ENCODE data around the gene ZBTB20.

ZBTB20 gene

DNA sequence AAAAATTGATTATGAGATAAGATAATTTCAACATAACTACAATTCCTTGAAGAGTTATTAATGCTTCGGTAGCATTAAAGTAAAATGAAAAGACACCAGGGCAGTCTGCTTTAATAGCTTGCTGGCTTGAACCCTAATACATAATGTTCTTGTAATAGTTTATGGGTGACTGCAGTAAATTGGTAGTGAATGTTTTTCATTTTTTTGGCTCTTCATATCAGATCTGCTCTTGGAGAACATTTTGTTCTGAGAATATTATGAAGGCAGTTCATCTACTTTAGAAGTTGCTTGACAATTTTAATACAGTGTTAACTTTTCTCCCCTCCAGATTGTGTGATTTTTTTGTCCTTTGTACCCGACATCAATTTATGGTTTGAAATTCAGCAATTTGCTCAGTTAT, 128.4 kb downstream of the ZBTB20 start:
- no peak for DNase-seq

DNA sequence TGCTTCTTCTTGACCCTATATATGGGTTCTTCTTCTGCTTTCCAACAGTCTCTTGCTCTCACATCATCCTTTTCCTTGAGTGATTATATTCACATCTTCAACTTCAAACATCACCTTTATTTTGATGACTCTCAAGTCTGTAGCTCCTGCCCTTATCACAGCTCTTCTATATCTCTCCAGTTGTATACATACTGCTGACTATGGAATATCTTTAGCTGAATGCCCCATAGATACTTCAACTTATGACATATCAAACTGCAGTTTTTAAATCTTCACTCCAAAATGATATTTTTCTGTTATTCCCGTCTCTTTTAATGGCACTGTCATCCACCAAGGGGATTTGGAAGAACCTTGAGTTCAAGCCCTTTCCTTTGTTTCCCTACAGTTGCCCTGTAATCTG, 139.1 kb downstream of the ZBTB20 start:
- DNase-seq = no peak

DNA sequence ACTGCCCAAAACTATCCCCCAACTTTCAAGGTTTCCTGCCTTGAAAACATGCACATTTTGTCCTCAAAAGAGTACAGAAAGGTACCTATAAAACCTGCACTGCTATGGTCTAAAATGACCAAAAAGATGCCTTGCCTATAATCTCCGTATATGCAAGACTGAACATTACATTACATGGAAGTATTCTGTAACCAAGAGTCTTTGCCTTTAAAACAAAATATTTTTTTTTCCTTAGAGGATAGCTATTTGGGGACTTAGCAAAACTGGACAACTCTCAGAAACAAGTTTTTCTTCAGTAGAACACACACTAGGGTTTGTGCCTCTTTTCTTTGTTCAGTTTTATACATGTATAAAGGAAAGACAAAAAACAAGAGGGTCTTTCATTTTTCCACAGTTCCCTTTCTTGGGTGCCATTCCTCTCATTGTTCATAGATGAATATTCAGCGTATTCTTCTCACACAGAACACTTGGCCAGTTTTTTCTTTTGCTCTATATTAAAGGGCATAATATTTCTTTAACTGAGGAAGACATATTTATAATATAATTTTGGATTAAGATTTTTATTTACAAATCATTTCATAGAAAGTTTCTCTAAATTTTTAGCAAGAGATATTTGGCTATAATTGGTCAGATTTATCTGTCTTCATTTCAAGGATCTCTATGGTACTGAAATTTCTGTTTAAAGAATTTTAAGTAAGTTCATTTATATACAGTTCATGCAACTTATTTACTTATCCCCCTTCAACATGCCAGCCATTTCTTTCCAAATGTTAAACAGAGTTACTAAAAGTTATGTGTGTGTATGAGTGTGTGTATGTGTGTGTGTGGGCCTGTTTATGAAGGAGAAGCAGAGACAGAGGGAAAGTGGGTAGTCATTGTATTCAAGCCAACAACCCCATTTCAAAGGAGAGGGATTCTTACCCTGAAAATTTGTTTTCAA, 142.6 kb downstream of the ZBTB20 start:
- no peak for DNase-seq

DNA sequence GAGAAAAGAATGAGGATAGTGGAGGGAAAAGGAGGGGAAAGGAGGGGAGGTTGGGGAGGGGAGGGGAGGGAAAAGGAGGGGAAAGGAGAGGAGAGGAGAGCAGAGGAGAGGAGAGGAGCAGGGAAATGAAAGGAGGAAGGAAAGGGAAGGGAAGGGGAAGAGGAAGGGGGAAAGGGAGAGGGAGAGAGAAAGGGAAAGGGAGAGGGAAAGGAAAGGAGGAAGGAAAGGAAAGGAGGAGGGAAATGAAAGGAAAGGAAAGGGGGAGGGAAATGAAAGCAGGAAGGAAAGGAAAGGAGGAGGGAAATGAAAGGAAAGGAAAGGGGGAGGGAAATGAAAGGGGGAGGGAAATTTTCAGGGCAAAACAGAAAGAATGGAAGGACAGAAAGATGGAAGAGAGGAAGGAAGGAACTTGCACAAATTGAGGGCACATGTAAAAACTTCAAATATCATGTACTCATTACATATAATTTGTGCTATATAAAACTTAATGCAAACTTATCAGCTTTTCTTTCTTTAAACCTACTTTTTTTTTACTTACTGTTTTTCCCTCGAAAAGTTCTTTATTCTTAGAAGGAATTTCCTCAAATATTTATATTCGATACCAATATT, 148.0 kb downstream of the ZBTB20 start:
- DNase-seq = no peak

DNA sequence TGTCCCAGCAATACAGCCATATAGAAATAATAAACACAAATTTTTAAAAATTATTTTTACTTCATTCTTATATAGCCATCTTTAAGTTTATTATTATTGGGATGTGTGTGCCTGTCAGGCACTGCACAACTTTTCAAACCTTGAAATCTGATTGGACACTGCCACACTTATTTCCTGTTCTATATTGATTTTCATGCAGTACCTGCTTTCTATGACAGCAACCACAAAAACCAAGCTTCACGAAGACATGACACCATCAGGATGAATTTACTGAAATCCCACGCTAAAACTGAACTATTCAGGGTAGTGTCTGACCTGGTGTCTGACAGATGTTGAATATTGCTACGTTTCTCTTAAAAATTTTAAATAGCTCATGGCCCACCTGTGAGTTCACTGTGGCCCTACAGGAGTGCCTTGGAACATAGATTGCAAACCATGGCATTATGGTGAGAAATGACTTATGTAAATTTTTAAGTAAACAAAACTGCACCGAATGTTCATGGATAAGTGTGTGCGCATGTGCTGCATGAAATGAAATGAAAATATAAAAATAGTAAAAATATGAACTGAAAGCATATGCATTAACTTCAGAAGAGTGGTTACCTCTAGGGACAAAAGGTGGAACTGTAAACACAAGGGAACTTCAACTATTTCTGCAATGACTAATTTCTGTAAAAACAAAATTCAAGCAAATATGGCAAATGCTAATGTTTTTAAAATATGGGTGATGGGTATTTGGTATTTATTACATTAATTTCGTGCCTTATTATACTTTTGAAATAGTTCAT, 152.3 kb downstream of the ZBTB20 start:
- no peak for DNase-seq

DNA sequence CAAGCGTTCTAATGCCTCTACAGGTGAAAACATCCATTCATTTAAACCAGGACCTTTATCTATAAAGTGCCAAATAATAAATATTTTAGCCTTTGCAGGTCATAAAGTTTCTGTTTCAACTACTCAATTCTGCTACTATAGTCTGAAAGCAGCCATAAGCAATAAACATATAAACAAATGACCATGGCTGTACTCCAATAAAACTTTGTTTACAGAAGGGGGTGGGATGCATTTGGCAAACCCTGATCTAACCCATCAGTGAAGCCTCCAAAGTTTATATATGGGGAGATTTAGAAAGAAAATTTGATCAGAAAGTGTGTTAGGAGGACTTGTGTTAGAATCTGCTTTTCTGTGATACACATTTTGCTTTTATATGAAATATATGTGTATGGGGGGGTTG, 161.3 kb downstream of the ZBTB20 start:
- DNase-seq = no peak

DNA sequence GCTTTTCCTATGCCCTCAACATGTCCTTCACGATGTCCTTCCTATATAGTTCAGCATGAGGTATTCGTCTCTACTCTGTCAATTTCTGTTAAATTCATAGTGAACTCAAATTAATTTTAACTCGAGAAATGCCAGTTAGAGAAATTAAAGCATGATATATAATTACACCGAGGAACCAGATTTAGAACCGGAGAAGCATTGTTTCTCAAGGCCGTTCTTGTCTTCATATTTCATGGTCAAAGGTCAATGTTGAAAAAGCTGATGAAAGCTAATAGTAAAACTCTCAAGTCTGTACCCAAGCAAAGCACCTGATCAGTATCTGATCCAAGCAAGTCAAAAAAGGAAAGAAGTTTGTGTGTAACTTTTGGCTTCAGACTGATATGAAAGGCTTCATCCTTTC, 163.8 kb downstream of the ZBTB20 start:
- no peak for DNase-seq

DNA sequence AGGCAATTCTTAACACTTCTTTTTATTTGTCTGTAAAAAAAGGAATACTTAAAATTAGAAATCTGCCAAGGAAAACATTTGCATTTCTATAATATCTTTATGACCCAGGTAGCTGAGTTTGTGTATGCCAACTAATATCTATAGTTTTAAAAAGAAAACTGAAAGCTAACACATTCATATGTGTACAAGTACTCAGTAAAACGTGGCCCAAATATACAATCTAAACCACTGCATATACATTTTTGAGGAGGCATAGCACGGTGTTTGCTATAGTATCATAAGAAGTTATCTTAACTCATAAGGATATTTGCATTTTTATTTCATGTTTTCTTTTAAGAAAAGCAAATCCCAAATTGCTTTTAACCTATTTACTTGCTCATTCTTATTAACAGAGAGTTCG, 172.7 kb downstream of the ZBTB20 start:
- no peak for DNase-seq

DNA sequence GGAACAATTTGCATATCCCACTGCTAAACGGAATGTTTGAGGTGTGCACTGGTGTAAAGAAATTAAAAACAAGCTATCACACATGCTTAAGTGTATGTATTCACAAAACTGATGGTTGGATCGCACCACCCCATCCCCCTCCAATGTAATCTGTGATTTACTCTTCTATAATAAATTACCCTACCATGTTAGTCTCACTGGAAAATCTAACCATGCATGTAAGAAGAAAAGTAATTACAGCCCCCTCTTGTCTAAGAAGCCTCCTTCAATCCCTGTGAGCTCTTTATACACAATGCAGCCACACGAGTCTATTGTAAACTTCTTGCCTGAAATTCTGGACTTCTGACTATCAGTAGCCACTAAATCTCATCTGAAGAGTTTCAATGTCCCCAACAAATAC, 173.6 kb downstream of the ZBTB20 start:
- no peak for DNase-seq

DNA sequence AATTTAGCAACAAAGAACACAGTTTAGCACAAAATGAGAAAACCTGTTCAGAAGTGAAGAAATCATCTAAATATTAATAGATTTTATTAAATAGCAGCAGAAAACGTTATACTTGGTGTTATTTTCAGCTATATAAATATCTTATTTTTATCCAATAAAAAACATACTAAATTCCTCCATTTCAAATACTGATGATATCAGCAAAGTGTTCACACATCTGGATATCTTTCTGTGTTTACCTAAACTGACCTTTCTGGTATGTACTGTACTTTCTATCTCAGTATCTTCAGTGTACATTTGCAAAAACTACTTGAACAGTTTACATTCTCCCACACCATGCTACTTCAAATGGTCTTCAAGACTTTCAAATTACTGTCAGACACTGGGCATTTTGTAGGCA, 179.9 kb downstream of the ZBTB20 start:
- DNase-seq = no peak

DNA sequence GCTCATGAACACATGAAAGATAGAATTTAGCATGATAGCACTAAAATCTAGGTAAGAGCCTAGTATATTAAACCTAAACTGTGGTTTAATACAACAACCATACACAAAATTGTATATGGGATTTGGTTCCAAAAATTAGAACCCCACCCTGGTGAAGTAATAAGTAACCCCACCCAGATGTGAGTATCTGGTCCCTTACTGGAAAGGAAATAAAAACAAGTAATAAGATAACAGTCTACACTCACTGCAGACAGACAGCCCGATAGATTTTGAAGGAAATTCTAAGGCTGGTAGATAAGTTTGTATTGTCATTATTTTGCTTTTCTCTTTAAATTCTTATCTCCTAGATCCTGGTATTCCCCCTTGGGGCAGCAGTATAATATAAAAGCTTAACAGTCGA, 184.9 kb downstream of the ZBTB20 start:
- DNase-seq = peak; percentile 25

DNA sequence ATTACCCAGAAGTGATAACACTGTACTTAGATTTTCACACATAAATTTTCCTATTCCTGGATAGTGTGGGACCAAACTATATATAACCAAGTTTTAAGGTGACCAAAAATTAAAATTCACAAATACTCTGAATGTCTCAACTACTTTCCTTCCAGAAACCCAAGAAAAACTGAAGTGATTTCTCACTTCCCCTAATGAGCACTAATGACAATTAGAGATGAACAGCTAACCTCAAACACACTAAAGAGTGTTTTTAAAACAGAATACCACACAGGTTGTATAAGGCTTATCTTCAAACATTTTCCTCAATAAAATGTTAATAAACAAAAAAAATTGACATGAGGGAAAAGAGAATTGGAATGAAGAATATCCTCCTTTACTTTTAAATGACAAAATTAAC, 188.2 kb downstream of the ZBTB20 start:
- DNase-seq = no peak

DNA sequence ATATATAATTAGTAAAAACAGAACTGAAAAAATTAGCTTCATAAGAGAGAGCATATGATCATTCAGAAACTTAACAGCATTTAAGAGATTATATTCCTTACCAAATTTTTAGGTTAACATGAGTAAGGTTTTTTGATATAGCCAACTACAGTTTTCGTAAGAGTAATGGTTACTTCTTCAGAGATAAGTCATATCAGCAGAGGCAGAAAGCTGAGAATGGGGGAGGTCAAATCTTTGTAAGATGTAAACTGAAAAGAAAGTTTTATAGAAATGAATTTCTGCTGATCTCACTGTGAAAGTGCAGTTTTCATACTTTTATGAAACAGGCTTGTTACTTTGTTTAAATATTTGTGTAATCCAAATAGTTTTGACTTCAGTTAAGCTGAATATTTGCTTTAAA, 193.3 kb downstream of the ZBTB20 start:
- peak; percentile 65 for DNase-seq

DNA sequence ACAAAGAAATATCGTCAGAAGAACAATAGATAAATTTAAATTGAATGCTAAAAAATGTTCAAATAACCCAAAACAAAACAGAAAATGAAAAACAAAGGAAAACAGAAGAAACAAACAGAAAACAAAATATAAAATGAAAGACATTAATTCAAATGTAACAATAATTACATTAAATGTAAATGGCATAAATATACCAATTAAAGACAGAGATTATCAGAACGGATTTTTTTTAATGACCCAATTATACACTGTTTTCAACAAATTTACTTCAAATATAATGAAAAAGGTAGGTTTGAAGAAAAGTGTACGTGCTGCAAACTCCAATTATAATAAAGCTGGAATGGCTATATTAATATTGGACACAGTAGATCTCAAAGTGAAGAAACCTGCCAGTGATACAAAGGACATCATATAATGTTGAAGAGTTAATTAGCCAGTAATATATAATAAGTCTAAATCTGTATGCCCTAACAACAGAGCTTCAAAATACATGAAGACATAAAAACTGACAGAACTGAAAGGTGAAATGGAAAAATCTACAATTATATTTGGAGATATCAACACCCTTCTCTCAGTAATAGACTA, 193.8 kb downstream of the ZBTB20 start:
- no peak for DNase-seq

DNA sequence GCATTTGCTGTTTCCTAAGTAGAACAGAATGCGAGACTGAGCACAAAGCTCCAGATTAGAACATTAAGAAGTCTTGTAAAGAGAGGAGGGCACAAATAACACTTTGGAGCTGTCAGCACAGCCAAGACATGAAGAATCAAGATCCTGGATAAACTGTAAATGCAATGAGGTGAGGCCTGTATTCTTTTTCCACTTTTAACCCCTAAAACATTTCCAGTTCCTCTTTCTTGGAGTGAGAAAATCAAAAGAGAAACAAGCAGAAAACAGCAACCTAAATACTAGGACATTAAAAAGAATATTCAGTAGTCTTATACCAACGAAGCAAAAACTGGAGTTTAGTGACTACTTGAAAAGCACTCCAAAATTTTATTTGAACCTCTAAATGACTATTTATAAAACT, 204.3 kb downstream of the ZBTB20 start:
- peak; percentile 22 for DNase-seq

DNA sequence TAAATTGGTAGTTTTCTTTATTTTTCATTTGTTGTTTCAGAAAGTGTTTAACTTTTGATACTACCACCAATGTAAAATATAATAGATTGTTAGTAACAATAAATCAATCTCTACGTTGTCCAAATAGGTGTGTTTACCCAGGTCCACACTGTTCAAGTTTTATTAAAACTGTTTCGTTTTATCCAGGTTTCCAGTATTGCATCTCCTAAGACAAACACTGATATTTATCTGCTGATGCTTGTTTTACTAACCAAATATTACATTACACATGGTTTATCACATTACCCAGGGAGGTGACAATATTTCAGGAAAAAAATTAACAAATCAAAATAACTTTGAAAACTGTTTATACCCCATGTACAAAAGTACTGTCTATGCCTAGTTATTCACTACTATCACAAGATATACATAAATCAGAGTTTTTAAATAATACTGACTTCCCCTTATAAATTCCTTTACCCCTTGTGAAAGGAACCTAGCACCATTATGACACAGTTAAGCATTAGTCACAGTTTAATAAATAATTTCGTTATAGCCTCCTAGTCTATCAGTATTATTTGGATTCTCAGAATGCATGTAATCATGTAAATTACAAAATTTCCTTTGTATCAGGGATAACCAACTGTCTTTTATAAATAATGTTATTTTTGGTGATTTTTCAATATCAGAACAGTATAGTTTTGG, 205.3 kb downstream of the ZBTB20 start:
- DNase-seq = no peak

DNA sequence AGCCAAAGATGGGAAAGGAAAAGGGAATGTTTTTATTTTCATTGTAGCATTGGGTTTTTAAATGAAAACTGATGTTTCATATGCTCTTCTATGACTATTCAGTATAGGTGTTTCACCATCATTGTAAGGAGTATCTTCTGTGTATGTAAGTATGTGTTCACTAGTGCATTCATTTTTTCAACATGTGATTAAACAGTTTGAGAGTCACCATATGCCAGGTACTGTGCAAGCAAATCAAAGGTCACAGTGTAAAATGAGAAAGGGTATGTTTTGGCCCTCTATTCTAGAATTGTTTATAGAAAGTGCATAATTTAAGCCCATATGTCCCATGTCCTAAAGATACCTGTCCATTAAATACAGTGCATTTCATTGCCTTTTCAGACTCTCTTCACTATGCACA, 207.2 kb downstream of the ZBTB20 start:
- DNase-seq = no peak

DNA sequence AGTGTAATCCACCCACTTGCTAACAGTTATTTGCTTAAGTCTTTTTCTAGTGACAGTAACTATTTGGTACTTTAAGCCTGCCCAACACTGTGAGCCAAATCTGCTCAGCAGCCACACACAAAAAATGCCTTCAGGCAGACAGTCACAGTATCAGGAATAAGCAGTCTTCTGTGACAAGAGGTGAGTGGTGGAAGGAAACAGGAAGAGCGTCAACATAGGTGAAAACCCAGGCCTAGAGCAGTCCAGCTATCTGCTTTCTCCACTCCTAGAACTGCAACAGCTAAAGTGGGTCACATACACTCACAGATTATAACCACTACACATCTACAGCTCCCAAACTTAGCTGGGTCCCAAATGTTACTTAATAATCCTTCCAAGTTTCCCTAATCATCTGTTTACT, 213.7 kb downstream of the ZBTB20 start:
- no peak for DNase-seq

DNA sequence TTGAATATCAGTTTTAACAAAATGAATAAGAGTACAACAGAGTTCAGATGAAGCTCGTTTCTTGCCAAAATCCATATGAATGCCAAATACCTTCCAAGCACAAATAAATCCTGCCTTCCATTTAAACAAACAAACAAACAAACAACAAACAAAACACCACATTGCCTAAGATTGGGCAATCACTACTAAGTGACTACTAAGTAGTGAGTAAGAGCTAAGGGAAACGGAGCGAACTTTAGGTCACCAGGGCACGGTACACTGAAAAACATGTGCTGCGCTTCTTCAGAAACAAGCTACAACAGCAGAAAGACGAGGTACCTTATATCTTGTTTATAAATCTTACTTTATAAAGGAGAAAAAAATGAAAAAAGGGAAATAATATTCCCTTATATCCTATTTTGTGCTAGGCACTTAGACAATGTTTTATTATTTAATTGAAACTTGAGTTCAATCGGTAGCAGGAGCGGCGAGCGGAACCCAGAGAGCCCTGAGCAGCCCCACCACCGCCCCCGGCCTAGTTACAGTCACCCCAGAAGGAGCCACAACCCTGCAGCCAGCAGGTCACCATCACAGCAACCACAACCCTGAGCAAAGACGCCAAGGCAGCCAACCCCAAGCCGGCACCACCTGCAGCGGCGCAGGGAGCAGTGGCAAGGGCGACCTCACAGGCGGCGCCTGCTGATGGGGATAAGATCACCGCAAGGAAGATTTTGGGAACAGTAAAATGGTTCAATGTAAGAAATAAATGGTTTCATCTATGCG, 216.9 kb downstream of the ZBTB20 start:
- DNase-seq = no peak

DNA sequence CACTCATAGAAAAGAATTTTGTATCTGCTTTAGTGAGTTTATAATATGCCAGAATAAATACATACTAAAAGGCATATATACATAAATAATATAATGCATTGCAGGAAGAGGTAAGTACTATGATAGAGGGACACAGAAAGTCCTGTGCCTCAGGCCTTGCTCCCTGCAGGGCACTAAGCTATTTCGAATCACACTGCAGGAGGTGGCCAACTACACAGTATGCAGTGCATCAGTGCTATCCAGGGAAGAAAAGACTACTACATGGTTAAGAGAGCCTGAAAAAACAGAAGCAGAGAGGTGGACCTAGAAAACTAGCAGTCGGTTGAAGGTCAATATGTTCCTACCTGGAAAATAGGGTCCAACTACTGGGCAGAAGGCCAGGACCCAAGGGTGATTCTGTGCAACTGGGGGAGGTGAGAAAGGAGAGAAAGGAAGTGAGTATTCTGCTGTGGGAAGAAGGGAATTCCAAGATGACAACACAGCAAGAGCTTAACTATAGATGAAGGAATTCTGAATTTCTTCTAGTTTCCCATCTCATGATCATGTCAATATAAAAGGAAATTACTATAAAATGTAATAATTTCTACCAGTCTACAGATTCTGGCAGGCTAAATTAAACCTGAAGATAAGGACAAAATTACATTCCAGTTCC, 218.0 kb downstream of the ZBTB20 start:
- DNase-seq = no peak

DNA sequence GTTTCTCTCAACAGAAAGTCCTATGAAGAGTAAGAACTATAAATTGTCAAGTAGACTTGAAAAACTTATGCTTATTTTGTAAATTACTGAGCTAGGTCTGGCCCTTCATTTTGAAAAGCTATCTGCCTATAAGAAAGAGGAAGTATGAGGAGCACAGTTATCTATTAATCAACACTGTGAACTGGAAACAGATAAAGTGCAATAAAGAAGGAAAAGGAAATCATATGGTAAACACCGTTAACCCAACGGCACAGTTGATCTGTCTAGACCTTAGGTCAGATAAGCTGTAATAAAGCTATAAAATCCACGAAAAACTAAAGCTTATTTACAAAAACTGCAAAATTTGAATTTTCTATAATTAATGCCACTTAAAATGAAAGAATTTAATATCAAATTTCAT, 242.5 kb downstream of the ZBTB20 start:
- DNase-seq = peak; percentile 91
